SK-N-SH treated with all-trans-retinoic acid at 6 μM for 48 hours (cell line): ENCODE results near the gene SYCE1.

Experiments
- ATAC-seq: fragments of 200-7000 bp; cut with Tn5 transposase; 3 replicates; pipeline ENCODE4 v1.9.1; 2020; ENCODE audit warnings: mild to moderate bottlenecking, moderate library complexity
- ARNTL ChIP-seq: fragments of 450-650 bp; formaldehyde crosslinking; IDR thresholded peaks from 2 replicates; pipeline ENCODE4 v1.5.0; 2020; ENCODE audit warnings: low read depth, mild to moderate bottlenecking, moderate library complexity, borderline replicate concordance
- BACH2 ChIP-seq: fragments of 250-450 bp; sonication (Bioruptor Pico); IDR thresholded peaks from 2 replicates; pipeline ENCODE4 v1.9.0; 2021; ENCODE audit warnings: mild to moderate bottlenecking, borderline replicate concordance
- CSDC2 ChIP-seq: fragments of 250-450 bp; sonication (Bioruptor Pico); IDR thresholded peaks from 2 replicates; pipeline ENCODE4 v1.5.0; 2020; ENCODE audit warnings: mild to moderate bottlenecking, moderate library complexity
- ESRRG ChIP-seq: fragments of 250-450 bp; sonication (Bioruptor Pico); IDR thresholded peaks from 2 replicates; pipeline ENCODE4 v1.6.1; 2021; ENCODE audit warnings: mild to moderate bottlenecking
- GLIS3 ChIP-seq: fragments of 250-450 bp; sonication (Bioruptor Pico); IDR thresholded peaks from 2 replicates; pipeline ENCODE4 v1.5.0; 2020; ENCODE audit warnings: mild to moderate bottlenecking, moderate library complexity
- ISL1 ChIP-seq: fragments of 250-450 bp; sonication (Bioruptor Pico); IDR thresholded peaks from 2 replicates; pipeline ENCODE4 v2.1.2; 2022; ENCODE audit warnings: mild to moderate bottlenecking, moderate library complexity
- OSR1 ChIP-seq: fragments of 250-450 bp; sonication (Bioruptor Pico); IDR thresholded peaks from 2 replicates; pipeline ENCODE4 v1.8.0; 2022; ENCODE audit warnings: moderate library complexity, mild to moderate bottlenecking, inconsistent platforms
- PPARA ChIP-seq: fragments of 250-450 bp; sonication (Bioruptor Pico); IDR thresholded peaks from 2 replicates; pipeline ENCODE4 v1.5.0; 2020; ENCODE audit warnings: mild to moderate bottlenecking, borderline replicate concordance
- RARB ChIP-seq: fragments of 250-450 bp; sonication (Bioruptor Pico); IDR thresholded peaks from 2 replicates; pipeline ENCODE4 v1.8.0; 2021; ENCODE audit warnings: mild to moderate bottlenecking, moderate library complexity
- SNAI2 ChIP-seq: fragments of 250-450 bp; sonication (Bioruptor Pico); IDR thresholded peaks from 2 replicates; pipeline ENCODE4 v1.5.0; 2020; ENCODE audit warnings: mild to moderate bottlenecking, moderate library complexity
- TCF4 ChIP-seq: fragments of 250-450 bp; sonication (Bioruptor Pico); IDR thresholded peaks from 2 replicates; pipeline ENCODE4 v1.8.0; 2021; ENCODE audit warnings: mild to moderate bottlenecking, moderate library complexity, borderline replicate concordance
- TOX ChIP-seq: fragments of 250-450 bp; sonication (Bioruptor Pico); IDR thresholded peaks from 2 replicates; pipeline ENCODE4 v1.8.0; 2021; ENCODE audit warnings: mild to moderate bottlenecking, moderate library complexity, borderline replicate concordance
- ZFP3 ChIP-seq: fragments of 250-450 bp; sonication (Bioruptor Pico); IDR thresholded peaks from 2 replicates; pipeline ENCODE4 v1.5.0; 2020; ENCODE audit warnings: mild to moderate bottlenecking, moderate library complexity
- ZFP30 ChIP-seq: fragments of 450-650 bp; formaldehyde crosslinking; IDR thresholded peaks from 2 replicates; pipeline ENCODE4 v1.5.0; 2022; ENCODE audit warnings: mild to moderate bottlenecking, moderate library complexity
- ZNF565 ChIP-seq: fragments of 450-650 bp; formaldehyde crosslinking; conservative IDR thresholded peaks from 2 replicates; pipeline ENCODE4 v1.5.0; 2020; ENCODE audit warnings: low read depth, mild to moderate bottlenecking, moderate library complexity
- ZNF70 ChIP-seq: fragments of 450-650 bp; formaldehyde crosslinking; IDR thresholded peaks from 2 replicates; pipeline ENCODE4 v1.5.0; 2020; ENCODE audit warnings: mild to moderate bottlenecking, moderate library complexity
- ZNF8 ChIP-seq: fragments of 450-650 bp; formaldehyde crosslinking; IDR thresholded peaks from 2 replicates; pipeline ENCODE4 v1.5.0; 2020; ENCODE audit warnings: mild to moderate bottlenecking, moderate library complexity
- TF ChIP-seq, protein P1 (sequence below): fragments of 250-450 bp; sonication (Bioruptor Pico); IDR thresholded peaks from 2 replicates; pipeline ENCODE4 v1.5.1; 2021; ENCODE audit warnings: mild to moderate bottlenecking, moderate library complexity
- TF ChIP-seq, protein P2 (sequence below): fragments of 250-450 bp; sonication (Bioruptor Pico); IDR thresholded peaks from 2 replicates; pipeline ENCODE4 v1.8.0; 2021; ENCODE audit warnings: low read depth, mild to moderate bottlenecking, moderate library complexity, borderline replicate concordance
- TF ChIP-seq, protein P3 (sequence below): fragments of 250-450 bp; sonication (Bioruptor Pico); IDR thresholded peaks from 2 replicates; pipeline ENCODE4 v1.8.0; 2020; ENCODE audit warnings: mild to moderate bottlenecking, moderate library complexity, borderline replicate concordance
- TF ChIP-seq, protein P4 (sequence below): fragments of 250-450 bp; sonication (Bioruptor Pico); IDR thresholded peaks from 2 replicates; pipeline ENCODE4 v1.5.0; 2020; ENCODE audit warnings: mild to moderate bottlenecking, moderate library complexity

The SYCE1 gene

DNA sequence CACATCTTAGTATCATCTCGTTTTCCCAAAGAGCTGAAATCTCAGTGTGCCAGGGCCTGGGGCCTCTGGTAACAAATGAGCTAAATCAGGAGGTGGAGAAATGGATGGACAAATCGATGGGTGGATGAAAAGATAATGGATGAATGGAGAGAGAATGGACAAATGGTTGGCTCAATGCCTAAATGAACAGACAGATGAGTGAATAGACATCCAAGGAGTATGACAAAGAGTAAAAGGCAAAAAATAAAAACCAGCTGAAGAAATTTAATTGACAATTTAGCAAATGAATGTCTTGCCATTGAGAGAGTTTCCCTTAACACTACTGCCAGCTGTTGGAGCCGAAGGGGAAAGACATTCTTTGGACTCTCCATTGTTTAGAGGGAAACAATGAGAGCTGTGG, 8.0 kb downstream of the SYCE1 start:
- no peak for TF ChIP-seq TCF4 (CRISPR knock-in tag)
- TF ChIP-seq GLIS3 (CRISPR knock-in tag), result no peak
- TF ChIP-seq, protein P1, sequence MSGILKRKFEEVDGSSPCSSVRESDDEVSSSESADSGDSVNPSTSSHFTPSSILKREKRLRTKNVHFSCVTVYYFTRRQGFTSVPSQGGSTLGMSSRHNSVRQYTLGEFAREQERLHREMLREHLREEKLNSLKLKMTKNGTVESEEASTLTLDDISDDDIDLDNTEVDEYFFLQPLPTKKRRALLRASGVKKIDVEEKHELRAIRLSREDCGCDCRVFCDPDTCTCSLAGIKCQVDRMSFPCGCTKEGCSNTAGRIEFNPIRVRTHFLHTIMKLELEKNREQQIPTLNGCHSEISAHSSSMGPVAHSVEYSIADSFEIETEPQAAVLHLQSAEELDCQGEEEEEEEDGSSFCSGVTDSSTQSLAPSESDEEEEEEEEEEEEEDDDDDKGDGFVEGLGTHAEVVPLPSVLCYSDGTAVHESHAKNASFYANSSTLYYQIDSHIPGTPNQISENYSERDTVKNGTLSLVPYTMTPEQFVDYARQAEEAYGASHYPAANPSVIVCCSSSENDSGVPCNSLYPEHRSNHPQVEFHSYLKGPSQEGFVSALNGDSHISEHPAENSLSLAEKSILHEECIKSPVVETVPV (CRISPR knock-in tag), result no peak
- no peak for TF ChIP-seq ISL1
- TF ChIP-seq CSDC2 (CRISPR knock-in tag), result no peak
- no peak for TF ChIP-seq ZNF565
- ATAC-seq, result no peak

DNA sequence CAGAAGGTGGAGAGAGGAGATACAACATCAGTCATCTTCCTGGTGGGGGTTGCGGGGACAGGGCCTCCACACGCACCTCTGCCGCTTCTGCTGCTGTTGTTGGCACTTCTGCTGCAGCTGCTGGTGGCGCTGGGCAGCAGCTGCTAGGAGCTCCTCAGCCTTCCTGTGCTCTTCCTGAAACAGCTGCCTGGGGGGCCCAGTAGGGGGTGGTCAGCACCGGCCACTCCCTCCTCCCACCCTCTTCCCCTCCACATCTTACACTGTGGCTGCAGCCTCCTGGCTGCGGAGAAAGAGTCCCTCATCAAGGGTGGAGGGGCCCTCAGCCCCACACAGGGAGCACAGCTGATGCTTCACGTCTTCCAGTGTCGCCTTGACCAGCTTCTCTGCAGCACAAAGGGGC, 9.9 kb downstream of the SYCE1 start:
- TF ChIP-seq TOX (CRISPR knock-in tag), result no peak
- no peak for TF ChIP-seq ZNF565
- no peak for TF ChIP-seq ZNF8
- TF ChIP-seq, protein P1 (CRISPR knock-in tag), result no peak
- TF ChIP-seq ISL1, result no peak
- no peak for TF ChIP-seq SNAI2

GRCh38 chr10:133554600-133554999, 10.8 kb downstream of the SYCE1 start:
- no peak for ATAC-seq
- TF ChIP-seq, protein P2, sequence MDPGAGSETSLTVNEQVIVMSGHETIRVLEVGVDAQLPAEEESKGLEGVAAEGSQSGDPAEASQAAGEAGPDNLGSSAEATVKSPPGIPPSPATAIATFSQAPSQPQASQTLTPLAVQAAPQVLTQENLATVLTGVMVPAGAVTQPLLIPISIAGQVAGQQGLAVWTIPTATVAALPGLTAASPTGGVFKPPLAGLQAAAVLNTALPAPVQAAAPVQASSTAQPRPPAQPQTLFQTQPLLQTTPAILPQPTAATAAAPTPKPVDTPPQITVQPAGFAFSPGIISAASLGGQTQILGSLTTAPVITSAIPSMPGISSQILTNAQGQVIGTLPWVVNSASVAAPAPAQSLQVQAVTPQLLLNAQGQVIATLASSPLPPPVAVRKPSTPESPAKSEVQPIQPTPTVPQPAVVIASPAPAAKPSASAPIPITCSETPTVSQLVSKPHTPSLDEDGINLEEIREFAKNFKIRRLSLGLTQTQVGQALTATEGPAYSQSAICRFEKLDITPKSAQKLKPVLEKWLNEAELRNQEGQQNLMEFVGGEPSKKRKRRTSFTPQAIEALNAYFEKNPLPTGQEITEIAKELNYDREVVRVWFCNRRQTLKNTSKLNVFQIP (CRISPR knock-in tag), result no peak
- TF ChIP-seq BACH2 (CRISPR knock-in tag), result no peak
- TF ChIP-seq, protein P3, sequence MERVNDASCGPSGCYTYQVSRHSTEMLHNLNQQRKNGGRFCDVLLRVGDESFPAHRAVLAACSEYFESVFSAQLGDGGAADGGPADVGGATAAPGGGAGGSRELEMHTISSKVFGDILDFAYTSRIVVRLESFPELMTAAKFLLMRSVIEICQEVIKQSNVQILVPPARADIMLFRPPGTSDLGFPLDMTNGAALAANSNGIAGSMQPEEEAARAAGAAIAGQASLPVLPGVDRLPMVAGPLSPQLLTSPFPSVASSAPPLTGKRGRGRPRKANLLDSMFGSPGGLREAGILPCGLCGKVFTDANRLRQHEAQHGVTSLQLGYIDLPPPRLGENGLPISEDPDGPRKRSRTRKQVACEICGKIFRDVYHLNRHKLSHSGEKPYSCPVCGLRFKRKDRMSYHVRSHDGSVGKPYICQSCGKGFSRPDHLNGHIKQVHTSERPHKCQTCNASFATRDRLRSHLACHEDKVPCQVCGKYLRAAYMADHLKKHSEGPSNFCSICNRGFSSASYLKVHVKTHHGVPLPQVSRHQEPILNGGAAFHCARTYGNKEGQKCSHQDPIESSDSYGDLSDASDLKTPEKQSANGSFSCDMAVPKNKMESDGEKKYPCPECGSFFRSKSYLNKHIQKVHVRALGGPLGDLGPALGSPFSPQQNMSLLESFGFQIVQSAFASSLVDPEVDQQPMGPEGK, result no peak
- TF ChIP-seq OSR1, result no peak
- no peak for TF ChIP-seq ZFP3 (CRISPR knock-in tag)
- no peak for TF ChIP-seq ZFP30 (CRISPR knock-in tag)
- no peak for TF ChIP-seq ARNTL (CRISPR knock-in tag)
- no peak for TF ChIP-seq CSDC2 (CRISPR knock-in tag)
- TF ChIP-seq SNAI2, result no peak
- TF ChIP-seq ESRRG (CRISPR knock-in tag), result no peak
- TF ChIP-seq, protein P1 (CRISPR knock-in tag), result no peak
- TF ChIP-seq GLIS3 (CRISPR knock-in tag), result no peak
- no peak for TF ChIP-seq RARB (CRISPR knock-in tag)
- TF ChIP-seq ZNF70, result no peak
- TF ChIP-seq TOX (CRISPR knock-in tag), result no peak
- no peak for TF ChIP-seq TCF4 (CRISPR knock-in tag)

More for the DNA sequence above, 9.9 kb downstream of the SYCE1 start:
- no peak for ATAC-seq

GRCh38 chr10:133544506-133544905, 20.9 kb downstream of the SYCE1 start:
- ATAC-seq, result no peak
- TF ChIP-seq, protein P3, result no peak
- TF ChIP-seq PPARA (no peak), ISL1 (no peak), GLIS3 (CRISPR knock-in tag) (no peak), BACH2 (CRISPR knock-in tag) (no peak)
- TF ChIP-seq, protein P1 (CRISPR knock-in tag), result no peak
- TF ChIP-seq, protein P4, sequence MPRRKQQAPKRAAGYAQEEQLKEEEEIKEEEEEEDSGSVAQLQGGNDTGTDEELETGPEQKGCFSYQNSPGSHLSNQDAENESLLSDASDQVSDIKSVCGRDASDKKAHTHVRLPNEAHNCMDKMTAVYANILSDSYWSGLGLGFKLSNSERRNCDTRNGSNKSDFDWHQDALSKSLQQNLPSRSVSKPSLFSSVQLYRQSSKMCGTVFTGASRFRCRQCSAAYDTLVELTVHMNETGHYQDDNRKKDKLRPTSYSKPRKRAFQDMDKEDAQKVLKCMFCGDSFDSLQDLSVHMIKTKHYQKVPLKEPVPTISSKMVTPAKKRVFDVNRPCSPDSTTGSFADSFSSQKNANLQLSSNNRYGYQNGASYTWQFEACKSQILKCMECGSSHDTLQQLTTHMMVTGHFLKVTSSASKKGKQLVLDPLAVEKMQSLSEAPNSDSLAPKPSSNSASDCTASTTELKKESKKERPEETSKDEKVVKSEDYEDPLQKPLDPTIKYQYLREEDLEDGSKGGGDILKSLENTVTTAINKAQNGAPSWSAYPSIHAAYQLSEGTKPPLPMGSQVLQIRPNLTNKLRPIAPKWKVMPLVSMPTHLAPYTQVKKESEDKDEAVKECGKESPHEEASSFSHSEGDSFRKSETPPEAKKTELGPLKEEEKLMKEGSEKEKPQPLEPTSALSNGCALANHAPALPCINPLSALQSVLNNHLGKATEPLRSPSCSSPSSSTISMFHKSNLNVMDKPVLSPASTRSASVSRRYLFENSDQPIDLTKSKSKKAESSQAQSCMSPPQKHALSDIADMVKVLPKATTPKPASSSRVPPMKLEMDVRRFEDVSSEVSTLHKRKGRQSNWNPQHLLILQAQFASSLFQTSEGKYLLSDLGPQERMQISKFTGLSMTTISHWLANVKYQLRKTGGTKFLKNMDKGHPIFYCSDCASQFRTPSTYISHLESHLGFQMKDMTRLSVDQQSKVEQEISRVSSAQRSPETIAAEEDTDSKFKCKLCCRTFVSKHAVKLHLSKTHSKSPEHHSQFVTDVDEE (CRISPR knock-in tag), result no peak
